Measurements from ENCODE around the gene IZUMO1.
"Not testable (repeated sequence)": the region's sequence is repeated elsewhere in the genome, so short reads cannot be mapped to it uniquely, and the experiment has no call there.

Gene IZUMO1

GRCh38 chr19:48722196-48722708 is 24.5 kb downstream of the IZUMO1 start:
- no peak overlapping the region for H3K4me3 ChIP-seq (ENCODE audit: low read depth, low read length)
- TF ChIP-seq CTCF (IDR thresholded peaks at IDR 0.05; ENCODE audit: low read depth, low read length) (no peak), POLR2A (IDR thresholded peaks at IDR 0.05; ENCODE audit: extremely low read depth, insufficient read length) (no peak), MAX (IDR thresholded peaks at IDR 0.05; ENCODE audit: low read depth, low read length) (no peak), MYC (IDR thresholded peaks at IDR 0.05; ENCODE audit: low read depth, low read length) (no peak)
- DNase-seq (ENCODE audit: low read depth): no peak

- TF ChIP-seq POLR2A (IDR thresholded peaks at IDR 0.05; ENCODE audit: extremely low read depth, insufficient read length) (no peak), MAX (IDR thresholded peaks at IDR 0.05; ENCODE audit: low read depth, low read length) (no peak), MYC (IDR thresholded peaks at IDR 0.05; ENCODE audit: low read depth, low read length) (no peak), CTCF (IDR thresholded peaks at IDR 0.05; ENCODE audit: low read depth, low read length) (no peak)
- peak; percentile 100 for DNase-seq (ENCODE audit: low read depth)
- H3K4me3 ChIP-seq (ENCODE audit: low read depth, low read length): peak overlapping the region; percentile 58
Measured at GRCh38 chr19:48720613-48721296, 26.0 kb downstream of the IZUMO1 start.

GRCh38 chr19:48720251-48720612 is 26.5 kb downstream of the IZUMO1 start:
- peak overlapping the region; percentile 58 for H3K4me3 ChIP-seq (ENCODE audit: low read depth, low read length)
- DNase-seq (ENCODE audit: low read depth): no peak
- TF ChIP-seq MAX (IDR thresholded peaks at IDR 0.05; ENCODE audit: low read depth, low read length) (no peak), CTCF (IDR thresholded peaks at IDR 0.05; ENCODE audit: low read depth, low read length) (no peak), MYC (IDR thresholded peaks at IDR 0.05; ENCODE audit: low read depth, low read length) (no peak), POLR2A (IDR thresholded peaks at IDR 0.05; ENCODE audit: extremely low read depth, insufficient read length) (no peak)

- H3K4me3 ChIP-seq (ENCODE audit: low read depth, low read length): peak within 1 kb of the TSS; percentile 58
- no peak for DNase-seq (ENCODE audit: low read depth)
- TF ChIP-seq POLR2A (IDR thresholded peaks at IDR 0.05; ENCODE audit: extremely low read depth, insufficient read length): no peak
- TF ChIP-seq MAX (IDR thresholded peaks at IDR 0.05; ENCODE audit: low read depth, low read length): no peak
- no peak for TF ChIP-seq MYC (IDR thresholded peaks at IDR 0.05; ENCODE audit: low read depth, low read length)
- TF ChIP-seq CTCF (IDR thresholded peaks at IDR 0.05; ENCODE audit: low read depth, low read length): no peak
Measured at GRCh38 chr19:48719263-48720171, 27.2 kb downstream of the IZUMO1 start, which contains the start of gene MAMSTR. MAMSTR (minus strand) TSS chr19:48719725; CDS start chr19:48719031, 694 bp downstream.

- no peak for TF ChIP-seq MYC (IDR thresholded peaks at IDR 0.05; ENCODE audit: low read depth, low read length)
- TF ChIP-seq MAX (IDR thresholded peaks at IDR 0.05; ENCODE audit: low read depth, low read length): no peak
- TF ChIP-seq POLR2A (IDR thresholded peaks at IDR 0.05; ENCODE audit: extremely low read depth, insufficient read length): no peak
- no peak for TF ChIP-seq CTCF (IDR thresholded peaks at IDR 0.05; ENCODE audit: low read depth, low read length)
- no peak overlapping the region for H3K4me3 ChIP-seq (ENCODE audit: low read depth, low read length)
- DNase-seq (ENCODE audit: low read depth): no peak
Measured at GRCh38 chr19:48718711-48719231, 27.9 kb downstream of the IZUMO1 start.

- DNase-seq (ENCODE audit: low read depth); H3K4me3 ChIP-seq (ENCODE audit: low read depth, low read length): not testable (repeated sequence)
Measured at GRCh38 chr19:48718106-48718505, 28.6 kb downstream of the IZUMO1 start.
